Activated CD8-positive, alpha-beta memory T cell treated with anti-CD3 and anti-CD28 coated beads, Interleukin-2, amount 50 U/mL, for 48 hours (primary cell): ENCODE results near the gene AP3B2.

Source experiments
- DNase-seq: peaks from one replicate; pipeline ENCODE4 v3.0.0-alpha.2; 2020

Gene AP3B2

DNA sequence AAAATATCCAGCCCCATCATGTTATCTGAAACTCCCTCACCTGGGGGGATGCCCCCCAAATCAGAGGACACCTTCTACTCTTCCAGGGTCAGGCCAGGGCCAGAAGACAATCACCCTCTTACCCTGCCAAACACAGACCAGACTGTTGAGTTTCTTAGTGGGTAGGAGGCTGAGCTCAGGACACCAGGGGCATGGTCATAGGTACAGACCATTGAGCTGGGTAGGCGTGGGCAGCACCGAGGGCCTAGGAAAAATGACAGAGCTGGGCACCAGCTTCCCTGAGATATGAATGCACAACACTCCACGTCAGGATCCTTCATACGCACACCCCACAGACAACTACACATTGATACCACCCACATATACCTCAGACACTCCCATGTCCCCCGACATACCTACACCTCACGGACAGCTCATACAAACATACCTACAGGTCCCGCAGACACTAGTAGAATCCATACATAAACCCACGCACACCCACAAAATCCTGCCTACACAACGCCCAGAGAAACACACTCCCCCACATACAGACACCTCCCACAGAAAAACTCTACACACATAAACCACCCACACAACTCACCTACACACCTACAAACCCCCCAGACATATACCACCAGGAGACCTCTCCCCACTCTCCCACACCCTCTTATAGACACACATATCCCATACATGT lies 11.8 kb downstream of the AP3B2 start:
- DNase-seq: no peak

DNA sequence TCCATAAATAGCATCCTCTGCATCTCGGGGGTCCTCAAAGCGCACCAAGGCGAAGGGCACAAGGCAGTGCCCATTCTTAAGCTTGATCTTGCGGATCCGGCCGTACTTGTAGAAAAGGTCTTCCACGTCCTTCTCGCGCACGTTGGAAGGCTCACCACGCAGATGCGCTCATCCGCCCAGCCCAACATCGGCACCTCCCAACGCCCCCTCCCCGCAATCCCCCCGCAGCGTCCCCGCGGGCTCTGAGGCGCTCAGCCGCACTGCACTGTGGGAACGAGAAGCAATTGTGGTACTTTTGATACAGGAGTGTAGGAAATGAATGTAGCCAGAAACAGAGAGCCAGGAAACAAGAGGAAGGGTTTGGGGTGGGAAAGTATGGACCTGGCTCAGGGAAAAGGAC lies 17.5 kb downstream of the AP3B2 start:
- no peak for DNase-seq

DNA sequence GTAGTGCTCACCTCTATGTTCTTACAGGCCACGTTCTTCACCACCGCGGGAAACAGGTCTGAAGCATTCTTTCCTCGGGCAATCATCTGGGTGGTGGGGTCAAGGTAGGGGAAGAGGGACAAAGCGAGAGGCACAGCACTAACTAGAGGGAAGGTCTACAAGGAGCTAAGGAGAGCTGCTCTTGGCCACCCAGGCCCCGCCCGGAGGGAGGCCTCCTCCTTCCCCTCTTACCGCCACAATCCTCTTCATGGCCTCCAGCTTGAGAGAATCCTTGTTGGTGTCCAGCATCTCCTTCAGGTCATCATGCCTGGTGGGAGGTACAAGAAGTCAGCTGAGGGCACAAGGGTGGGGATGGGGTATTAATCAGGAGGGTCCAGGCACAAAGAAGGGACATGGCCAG lies 20.5 kb downstream of the AP3B2 start:
- no peak for DNase-seq

- DNase-seq: no peak
Measured at GRCh38 chr15:82688691-82689090, 21.0 kb downstream of the AP3B2 start.

DNA sequence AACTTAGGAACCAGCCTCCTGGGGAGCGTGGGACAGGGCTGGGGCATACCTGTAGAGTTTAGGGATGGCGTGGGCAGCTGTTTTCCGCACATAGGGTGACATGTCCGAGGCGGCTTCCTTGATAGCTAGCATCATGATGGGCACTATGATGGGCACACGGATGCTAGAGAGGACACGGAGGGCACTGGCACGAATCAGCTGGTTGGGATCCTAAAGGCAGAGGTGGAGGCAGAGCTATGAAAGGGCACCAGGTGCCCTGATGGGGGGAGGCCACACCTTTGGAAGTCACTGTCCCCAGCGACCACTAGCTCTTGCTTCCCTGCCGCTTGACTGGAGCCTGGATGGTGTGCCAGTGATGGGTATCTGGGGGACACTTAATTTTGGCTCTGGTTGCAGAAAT lies 28.3 kb downstream of the AP3B2 start:
- no peak for DNase-seq

DNA sequence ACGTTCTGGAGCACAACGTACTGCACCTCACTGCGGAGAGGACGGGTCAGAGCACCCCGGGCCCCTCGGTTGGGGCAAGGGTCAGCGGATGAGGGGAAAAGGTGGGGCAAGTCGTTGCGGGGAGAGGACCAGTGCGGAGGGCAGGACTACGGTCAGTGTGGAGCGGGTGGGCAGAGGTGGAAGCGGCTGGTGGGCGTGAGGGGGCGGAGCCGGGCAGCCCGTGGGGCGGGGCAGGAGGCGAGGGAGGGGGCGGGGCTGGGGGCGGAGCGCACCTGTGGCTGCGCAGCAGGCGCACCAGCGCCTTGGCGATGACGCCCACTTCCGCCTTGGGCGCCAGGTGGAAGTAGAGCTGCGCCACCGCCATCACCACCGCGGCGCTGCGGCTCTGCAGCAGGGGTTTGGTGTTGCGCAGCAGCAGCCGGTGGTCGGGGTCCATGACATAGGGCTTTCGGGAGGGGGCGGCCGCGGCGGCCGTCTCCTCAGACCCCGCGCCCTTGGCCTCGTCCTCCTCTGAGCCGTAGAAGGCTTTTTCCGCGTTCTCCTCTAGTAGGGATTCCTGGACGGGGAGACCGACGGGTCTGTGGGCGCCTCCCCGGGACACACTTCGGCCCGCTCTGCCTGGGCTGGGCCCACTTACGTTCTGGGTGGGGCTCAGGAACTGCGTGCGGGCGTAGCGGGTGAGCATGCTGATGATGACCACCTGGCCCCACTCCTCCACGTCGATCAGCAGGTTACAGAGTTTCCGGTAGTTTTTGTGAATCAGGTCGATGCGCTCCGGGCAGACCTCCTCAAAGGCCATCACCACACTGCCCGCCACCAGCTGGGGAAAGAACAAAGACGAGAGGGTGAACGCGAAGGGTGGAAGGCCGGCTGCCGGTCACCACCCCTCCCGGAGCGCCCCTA lies 29.2 kb downstream of the AP3B2 start:
- peak; percentile 85 for DNase-seq

DNA sequence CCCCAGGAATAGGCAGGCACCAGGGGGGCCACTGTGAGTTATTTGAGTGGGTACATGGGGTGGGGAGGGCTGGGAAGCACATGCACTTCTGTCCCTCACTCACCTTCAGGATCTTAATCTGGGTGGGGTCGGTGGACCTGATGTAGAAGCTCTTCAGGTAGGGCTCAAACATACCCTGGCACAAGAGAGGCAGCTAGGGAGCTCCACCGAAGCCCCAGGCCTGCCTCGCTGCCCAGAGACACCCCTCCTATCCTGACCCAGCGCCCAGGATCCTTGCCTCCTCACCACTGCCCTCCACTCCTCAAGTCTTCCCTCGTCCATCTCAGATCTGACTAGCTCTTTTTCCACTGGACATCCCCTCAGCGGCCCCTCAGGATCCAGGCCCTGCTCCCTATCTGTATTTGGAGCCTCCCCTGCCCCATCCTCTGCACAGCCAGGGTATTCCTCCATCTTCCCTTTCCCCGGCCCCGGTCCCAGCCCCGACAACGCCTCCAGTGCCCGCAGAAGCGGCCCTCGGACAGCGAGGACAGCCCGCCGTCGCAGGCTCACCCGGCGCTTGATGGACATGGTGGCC lies 30.0 kb downstream of the AP3B2 start:
- DNase-seq: no peak

DNA sequence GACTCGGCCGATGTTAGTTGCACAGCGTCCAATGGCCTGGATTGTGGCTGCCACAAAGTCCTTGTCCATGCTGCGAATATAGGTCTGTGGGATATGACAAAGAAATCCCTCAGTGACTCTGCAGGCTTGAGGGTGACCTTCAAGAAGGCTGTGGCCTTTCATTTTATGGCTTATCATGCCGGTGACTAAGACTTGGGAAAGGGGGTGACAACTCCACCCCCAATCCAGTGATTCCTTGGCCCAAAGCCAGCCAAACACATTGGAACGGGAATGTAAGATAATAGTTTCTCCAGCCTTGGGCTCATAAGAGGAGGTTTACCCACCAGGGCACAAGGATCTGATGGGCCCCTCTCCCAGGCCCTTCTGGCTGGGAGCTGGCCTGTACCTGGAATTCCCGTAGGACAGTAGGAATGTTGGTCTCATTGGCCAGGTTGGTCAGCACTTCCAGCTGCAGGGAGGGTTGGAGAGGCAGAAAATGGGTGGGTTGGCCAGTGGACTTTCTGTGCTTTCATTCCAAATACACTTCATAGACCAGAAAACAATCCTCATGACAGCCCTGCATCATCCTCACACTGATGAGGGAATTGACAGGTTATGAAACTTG lies 31.9 kb downstream of the AP3B2 start:
- no peak for DNase-seq

DNA sequence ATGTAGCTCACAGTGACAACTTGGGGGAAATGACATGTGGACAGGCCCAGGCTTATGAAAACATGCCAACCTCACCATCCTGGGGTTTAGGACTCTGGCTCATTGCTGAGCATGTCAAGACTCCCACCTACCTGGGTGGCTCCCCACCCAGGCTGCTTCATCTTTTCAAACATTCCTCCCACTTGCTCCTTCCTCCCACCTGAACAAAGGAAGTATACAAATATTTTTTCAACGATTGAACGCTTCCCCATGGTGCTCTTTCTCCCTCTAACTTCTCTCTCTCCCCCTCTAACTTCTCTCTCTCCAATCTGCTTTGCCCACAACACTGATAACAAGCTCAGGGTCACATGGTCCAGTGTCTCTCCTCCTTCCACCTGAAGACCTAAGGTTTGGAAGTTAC lies 34.8 kb downstream of the AP3B2 start:
- DNase-seq: no peak

GRCh38 chr15:82670699-82671098 lies 39.0 kb downstream of the AP3B2 start:
- no peak for DNase-seq

GRCh38 chr15:82666606-82667005 lies 43.1 kb downstream of the AP3B2 start:
- no peak for DNase-seq

DNA sequence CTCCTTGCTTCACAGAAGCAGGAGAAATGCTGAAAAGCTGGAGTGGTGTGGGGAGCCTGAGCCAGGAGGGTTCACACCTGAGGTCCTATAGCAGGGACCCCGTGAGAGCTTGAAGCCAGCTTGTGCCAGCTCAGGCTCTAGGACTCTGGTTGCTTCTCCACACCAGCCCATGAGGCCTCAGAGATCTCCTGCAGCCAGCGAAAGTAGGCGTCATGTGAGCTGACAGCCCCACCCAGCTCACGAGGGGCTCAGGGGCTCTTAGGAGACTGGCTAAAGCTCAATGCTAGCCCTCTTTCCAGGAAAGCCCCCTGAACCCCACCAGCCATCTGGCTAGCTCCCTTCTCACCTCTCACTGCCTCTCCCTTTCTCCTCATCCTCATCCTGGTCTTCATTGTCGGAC lies 45.7 kb downstream of the AP3B2 start:
- no peak for DNase-seq

DNA sequence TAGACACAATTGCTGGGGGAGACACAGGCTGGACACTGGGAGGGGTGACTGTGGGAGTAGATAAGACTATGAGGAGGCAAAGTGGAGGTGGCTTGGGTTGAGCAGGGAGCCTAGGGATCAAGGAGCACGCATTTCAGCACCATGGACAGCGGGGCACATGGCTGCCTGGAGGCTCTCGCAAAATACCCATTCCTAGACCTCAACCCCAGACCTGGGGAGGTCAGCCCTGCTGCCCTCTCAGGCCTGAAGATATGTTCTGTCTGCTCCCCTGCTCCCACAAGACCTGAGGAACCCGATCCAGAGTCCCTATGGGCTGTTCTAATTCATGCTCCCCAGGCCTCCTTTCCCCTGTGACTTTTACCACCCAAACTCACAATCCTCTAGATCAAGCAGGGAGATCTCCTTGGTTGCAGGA lies 46.5 kb downstream of the AP3B2 start:
- peak; percentile 84 for DNase-seq

DNA sequence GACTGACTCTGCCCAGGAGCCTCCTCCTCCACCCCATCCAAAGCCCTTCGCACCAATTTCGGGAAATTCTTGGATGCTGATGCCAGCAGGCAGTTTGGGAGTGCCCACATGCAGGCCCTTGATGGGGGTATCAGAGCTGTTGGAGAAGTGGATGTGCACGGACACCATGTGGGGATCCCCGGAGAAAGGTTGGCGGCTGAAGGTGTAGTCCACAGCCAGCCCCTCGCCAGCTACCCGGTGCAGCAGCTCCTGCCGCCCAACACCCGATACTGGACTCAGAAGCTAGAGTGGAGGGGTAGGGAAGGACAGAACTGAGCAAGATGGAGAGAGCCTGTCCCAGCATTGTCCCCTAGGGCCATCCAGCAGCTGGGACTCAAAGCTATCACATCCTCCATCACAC lies 47.0 kb downstream of the AP3B2 start:
- DNase-seq: no peak

- no peak for DNase-seq
Measured at GRCh38 chr15:82660378-82660777, 49.3 kb downstream of the AP3B2 start.

- DNase-seq: no peak
Measured at GRCh38 chr15:82656641-82657266, 52.9 kb downstream of the AP3B2 start.

- DNase-seq: no peak
Measured at GRCh38 chr15:82655606-82656005, 54.1 kb downstream of the AP3B2 start.

GRCh38 chr15:82653483-82654168 lies 56.0 kb downstream of the AP3B2 start:
- DNase-seq: no peak

DNA sequence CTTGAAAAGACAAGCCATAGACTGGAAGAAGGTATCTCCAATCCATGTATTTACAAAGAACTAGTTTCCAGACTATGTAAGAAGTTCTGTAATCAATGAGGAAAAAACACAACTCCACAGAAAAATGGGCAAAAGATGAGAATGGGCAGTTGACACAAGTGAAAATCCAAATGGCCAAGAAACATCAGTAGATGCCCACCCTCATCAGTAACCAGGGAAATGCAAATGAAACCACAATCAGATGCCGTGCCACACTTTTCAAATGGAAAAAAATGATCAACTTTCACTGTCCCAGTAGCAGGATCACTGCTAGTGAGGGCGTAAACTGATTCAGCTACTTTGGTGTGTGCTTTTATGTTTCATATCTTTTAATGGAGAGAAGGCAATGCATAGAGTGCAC lies 58.0 kb downstream of the AP3B2 start:
- DNase-seq: no peak

- DNase-seq: no peak
Measured at GRCh38 chr15:82650046-82650670, 59.5 kb downstream of the AP3B2 start.

GRCh38 chr15:82649226-82649999 lies 60.3 kb downstream of the AP3B2 start:
- DNase-seq: no peak
